HepG2 (cell line): Measurements from ENCODE around the gene KCNQ1OT1. TPM values are rescaled to one million over a fixed set of nuclear protein-coding genes. Genes with fewer than 3 reads are reported as not detected.

ENCODE experiments used
- ATAC-seq: fragments of 200-7000 bp; cut with Tn5 transposase; 3 replicates; pipeline ENCODE4 v1.9.1; 2020; ENCODE audit warnings: mild to moderate bottlenecking, moderate library complexity
- Bru-seq: library from RNA; stranded (reverse); fragments of 400-500 nt; gene quantifications from one replicate; lab custom pipeline; 2021; lab: Mats Ljungman, UMichigan
- BruChase-seq, 2 experiments: library from RNA; stranded (reverse); fragments of 400-500 nt; gene quantifications; one replicate each; lab custom pipeline; 2021; lab: Mats Ljungman, UMichigan
- BruUV-seq: library from RNA; stranded (reverse); fragments of 400-500 nt; replicated peaks from 2 replicates; lab custom pipeline; 2021; lab: Mats Ljungman, UMichigan
- CTCF ChIA-PET: fragments of 300-600 bp; formaldehyde crosslinking; extraction: SDS; loops from one replicate; lab custom pipeline; 2021; ENCODE audit warnings: low total read pairs, inconsistent platforms, low intra/inter-chr PET ratio; lab: Yijun Ruan, JAX
- POLR2A ChIA-PET: fragments of 350-600 bp; sonication (Branson Sonifier 250); formaldehyde crosslinking; loops from one replicate; lab custom pipeline; 2020; ENCODE audit warnings: antibody characterized with exemption, inconsistent platforms; lab: Yijun Ruan, JAX
- DNase-seq: peaks from one replicate; pipeline ENCODE4 v3.0.0-alpha.2; 2015; ENCODE audit warnings: low spot score
- FAIRE-seq: peaks from 3 replicates; lab custom pipeline; 2011; peaks lifted over from hg19 to GRCh38; lab: Jason Lieb, UNC
- H2AFZ ChIP-seq: one replicate; pipeline ENCODE4 v1.6.1; 2011; ENCODE audit warnings: low read length, inconsistent platforms
- H3K27ac ChIP-seq: fragments of 300-600 bp; 3 replicates; pipeline ENCODE4 v1.8.0; 2011; ENCODE audit warnings: mixed run types, mild to moderate bottlenecking, mixed read lengths, low read length, inconsistent platforms; ENCODE audit not compliant: insufficient read depth; ENCODE audit errors: extremely low read length
- H3K27me3 ChIP-seq, 2 experiments: fragments of 200-600 bp in 1 of 2; 2 replicates in 1 of 2; 3 replicates in 1 of 2; pipeline versions ENCODE4 v1.6.0 to v1.8.0; 2011; ENCODE audit warnings: low read length in 2 of 2, mild to moderate bottlenecking in 2 of 2, moderate library complexity in 2 of 2, inconsistent platforms in 1 of 2; ENCODE audit not compliant: insufficient read depth in 2 of 2, control insufficient read depth in 1 of 2
- H3K36me3 ChIP-seq, 2 experiments: fragments of 200-600 bp in 1 of 2; replicated peaks in 1 of 2; 2 replicates in 1 of 2; 3 replicates in 1 of 2; pipeline versions ENCODE4 v1.5.1 to v1.8.0; 2011; ENCODE audit warnings: low read length in 2 of 2, inconsistent platforms in 1 of 2; ENCODE audit not compliant: insufficient read depth in 2 of 2, control insufficient read depth in 1 of 2
- H3K4me1 ChIP-seq: 2 replicates; pipeline ENCODE4 v1.5.1; 2012; ENCODE audit warnings: low read length, inconsistent platforms; ENCODE audit not compliant: insufficient read depth
- H3K4me2 ChIP-seq: 2 replicates; pipeline ENCODE4 v1.6.0; 2011; ENCODE audit warnings: low read depth, low read length, inconsistent platforms
- H3K4me3 ChIP-seq, 3 experiments: fragments of 200-600 bp in 1 of 3; sonication (generic), shearing (Covaris generic) in 1 of 3; replicated peaks in 1 of 3; 2 replicates each; pipeline ENCODE4 v1.5.1; 2011 to 2016; ENCODE audit warnings: low read length in 3 of 3, inconsistent platforms in 2 of 3, low read depth in 2 of 3, mild to moderate bottlenecking in 2 of 3, control low read depth in 1 of 3, mixed read lengths in 1 of 3; ENCODE audit not compliant: insufficient read depth in 1 of 3
- H3K79me2 ChIP-seq: one replicate; pipeline ENCODE4 v1.6.1; 2011; ENCODE audit warnings: low read length, inconsistent platforms; ENCODE audit not compliant: insufficient read depth
- H3K9ac ChIP-seq: 2 replicates; pipeline ENCODE4 v1.6.0; 2011; ENCODE audit warnings: mild to moderate bottlenecking, low read depth, low read length, inconsistent platforms; ENCODE audit not compliant: insufficient read depth
- H3K9me3 ChIP-seq: 2 replicates; pipeline ENCODE4 v1.5.1; 2012; ENCODE audit warnings: mild to moderate bottlenecking, low read length
- H4K20me1 ChIP-seq: 2 replicates; pipeline ENCODE4 v1.6.0; 2011; ENCODE audit warnings: inconsistent platforms, mild to moderate bottlenecking, low read length, moderate library complexity; ENCODE audit not compliant: insufficient read depth
- ATF3 ChIP-seq: sonication (generic); formaldehyde crosslinking; IDR thresholded peaks from 2 replicates; pipeline ENCODE4 v1.4.0; 2020; ENCODE audit warnings: missing genetic modification reagents
- FOXA3 ChIP-seq: IDR thresholded peaks from 2 replicates; pipeline ENCODE4 v1.6.1; 2016; ENCODE audit warnings: missing genetic modification reagents, missing compliant biosample characterization
- REST ChIP-seq, 2 experiments: IDR thresholded peaks; 2 replicates each; pipeline ENCODE4 v1.6.1; 2011 to 2012; ENCODE audit warnings: low read length in 2 of 2, borderline replicate concordance in 1 of 2, low read depth in 1 of 2, mild to moderate bottlenecking in 1 of 2, moderate library complexity in 1 of 2
- ZNF513 ChIP-seq: sonication (generic); formaldehyde crosslinking; conservative IDR thresholded peaks from 2 replicates; pipeline ENCODE4 v1.5.0; 2020; ENCODE audit warnings: missing genetic modification reagents
- ZNF777 ChIP-seq: sonication (generic); formaldehyde crosslinking; IDR thresholded peaks from 2 replicates; pipeline ENCODE4 v1.4.0; 2020; ENCODE audit warnings: missing genetic modification reagents
- WGBS: methylation state at CpG from one replicate; pipeline ENCODE4 v1.1.6; 2017; ENCODE audit warnings: low lambda C conversion rate; 5-methylcytosine and 5-hydroxymethylcytosine counted together
- in situ Hi-C: cut with HindIII; loops from 2 replicates; pipeline ENCODE4 v1.10.0; 2017; ENCODE audit warnings: low pct_unique_long_range_greater_than_20kb; ENCODE audit not compliant: extremely low pct_ligation_motif_present
- intact Hi-C: fragments of 100-400 bp; cut with micrococcal nuclease; formaldehyde crosslinking; loops from one replicate; pipeline ENCODE4 v1.10.0; 2022; ENCODE audit not compliant: unreplicated experiment
- long read RNA-seq, 2 experiments: library from RNA in 1 of 2; library from polyadenylated mRNA in 1 of 2; stranded (forward) in 1 of 2; unstranded in 1 of 2; transcript quantifications; one replicate each; pipeline ENCODE4 v2.0.0, GENCODE V29; 2019 to 2022
- polyA minus RNA-seq, 3 experiments: library from RNA; depleted of rRNA, polyadenylated mRNA; stranded (reverse); fragments of >200 nt; gene quantifications; 2 replicates each; pipeline ENCODE4 v1.2.3, GENCODE V29; 2011; ENCODE audit warnings: low replicate concordance in 1 of 3
- polyA plus RNA-seq, 8 experiments: library from polyadenylated mRNA; depleted of rRNA in 3 of 8; stranded (reverse) in 7 of 8; unstranded in 1 of 8; fragments of >200 nt; fragmentation: Illumina TruSeq in 4 of 8; extraction: Trizol in 4 of 8; gene quantifications; 2 replicates each; pipeline versions ENCODE4 v1.2.1 to v1.2.3, GENCODE V29; 2011 to 2016; ENCODE audit warnings: low read depth in 4 of 8, missing spikeins in 1 of 8, mixed read lengths in 1 of 8; ENCODE audit not compliant: insufficient read depth in 1 of 8
- total RNA-seq, 5 experiments: library from RNA; depleted of rRNA; stranded (reverse); fragments of >200 nt; fragmentation: Illumina TruSeq; extraction: Trizol; gene quantifications; 2 replicates each; pipeline ENCODE4 v1.2.3, GENCODE V29; 2016; ENCODE audit warnings: low read depth in 1 of 5

Gene KCNQ1OT1
- total RNA-seq (2016; rRNA removed; fragmentation: Illumina TruSeq; extraction: Trizol) (2.5 and 18.9 TPM in 2 replicates), polyA plus RNA-seq (2011; rRNA removed) (1.3 TPM in 2 replicates), polyA minus RNA-seq (2011; rRNA and poly(A)+ RNA removed; ENCODE audit: low replicate concordance) (0.05 and 36.1 TPM in 2 replicates), Bru-seq, nascent RNA (percentile 99 among the genes with signal in this experiment), BruChase-seq, experiment 1, labeled RNA remaining after a 6-hour chase (percentile 81 among the genes with signal in this experiment), BruChase-seq, experiment 2, labeled RNA remaining after a 2-hour chase (percentile 99 among the genes with signal in this experiment)
- 0.30 and 0.35 TPM in 2 replicates for total RNA-seq (2016; cell fraction: cytosol; rRNA removed; fragmentation: Illumina TruSeq; extraction: Trizol; ENCODE audit: low read depth)
- 2.0 and 16.5 TPM in 2 replicates for total RNA-seq (2016; cell fraction: insoluble cytoplasmic fraction; rRNA removed; fragmentation: Illumina TruSeq; extraction: Trizol)
- total RNA-seq (2016; cell fraction: membrane; rRNA removed; fragmentation: Illumina TruSeq; extraction: Trizol), result 0.90 and 1.1 TPM in 2 replicates
- total RNA-seq (2016; cell fraction: nucleus; rRNA removed; fragmentation: Illumina TruSeq; extraction: Trizol), result 66.8 and 83.4 TPM in 2 replicates
- 0.05 TPM in 2 replicates for polyA plus RNA-seq (2011; cell fraction: cytosol; rRNA removed)
- polyA plus RNA-seq (2011; cell fraction: nucleus; rRNA removed), result 11.8 and 14.7 TPM in 2 replicates
- polyA plus RNA-seq (2012), result 1.9 and 2.0 TPM in 2 replicates
- 0.01 and 0.02 TPM in 2 replicates for polyA plus RNA-seq (2016; cell fraction: cytosol; fragmentation: Illumina TruSeq; extraction: Trizol; ENCODE audit: low read depth)
- 0.15 and 0.17 TPM in 2 replicates for polyA plus RNA-seq (2016; cell fraction: insoluble cytoplasmic fraction; fragmentation: Illumina TruSeq; extraction: Trizol; ENCODE audit: low read depth)
- polyA plus RNA-seq (2016; cell fraction: membrane; fragmentation: Illumina TruSeq; extraction: Trizol; ENCODE audit: low read depth), result 0.03 and 0.06 TPM in 2 replicates
- 8.4 and 10.5 TPM in 2 replicates for polyA plus RNA-seq (2016; cell fraction: nucleus; fragmentation: Illumina TruSeq; extraction: Trizol; ENCODE audit: insufficient read depth, low read depth)
- polyA minus RNA-seq (2011; cell fraction: cytosol; rRNA and poly(A)+ RNA removed), result 0.79 and 0.97 TPM in 2 replicates
- 112 and 125 TPM in 2 replicates for polyA minus RNA-seq (2011; cell fraction: nucleus; rRNA and poly(A)+ RNA removed)
- long read RNA-seq, experiment 1, full-length matches to known transcripts, result 17 of 19 reads
- long read RNA-seq, experiment 1, partial matches to known transcripts, result 0 of 19 reads
- long read RNA-seq, experiment 1, other reads (novel, unspliced or antisense), result 2 of 19 reads
- long read RNA-seq, experiment 2, result 0 reads

- peak within 1 kb of the TSS; percentile 95 for H3K4me3 ChIP-seq
- no CpG with 5 or more reads among the region's 98 CpGs for WGBS
- H3K79me2 ChIP-seq, result peaks cover 56% of the 10 kb centered on the region
- CTCF ChIA-PET, result interaction anchor here (0.9 kb wide), 1 partner anchor 167 kb away, joined by 3 read pairs; no protein-coding TSS in a partner anchor
- H3K27ac ChIP-seq, result peak within 1 kb of the TSS; percentile 95
- no peaks in the 10 kb centered on the region for H3K9me3 ChIP-seq
- POLR2A ChIA-PET, result interaction anchor here (0.8 to 2.0 kb wide), 31 partner anchors 8 to 489 kb away, joined by 3 to 170 read pairs (median 6); partner anchors contain the start of genes NAP1L4 and TSSC4
- H2AFZ ChIP-seq, result no peak within 1 kb of the TSS
- peak within 1 kb of the TSS; percentile 88 for H3K4me2 ChIP-seq
- FAIRE-seq (peak; percentile 83), ATAC-seq (peak; percentile 90), DNase-seq (peak; percentile 95)
- H4K20me1 ChIP-seq, result peaks cover 45% of the 10 kb centered on the region
- no TSS peak for BruUV-seq
- peaks cover 0 to 3% of the 10 kb centered on the region in 2 experiments; a peak in 2 of 5 replicates for H3K27me3 ChIP-seq
- H3K36me3 ChIP-seq, result peaks cover 2 to 18% of the 10 kb centered on the region in 2 experiments; a peak in 4 of 5 replicates
- peak within 1 kb of the TSS; percentile 100 for H3K9ac ChIP-seq
- in situ Hi-C loops (loop anchor here (5.0 to 10.0 kb wide), 2 partner anchors 33 to 275 kb away; no protein-coding TSS in a partner anchor), intact Hi-C loops (loop anchor here (1.0 kb wide), 1 partner anchor 31 kb away; no protein-coding TSS in a partner anchor)
- peaks cover 57% of the 10 kb centered on the region for H3K4me1 ChIP-seq
- TF ChIP-seq ATF3, result peak; percentile 57; the same call in 1 of the 2 replicates
- TF ChIP-seq ZNF777 (CRISPR knock-in tag), result peak; percentile 73
- TF ChIP-seq ZNF513, result 0 out of 2 replicates have a peak, but pooled peaks have one; percentile 71
- peak; percentile 61 for TF ChIP-seq FOXA3 (CRISPR knock-in tag)
- peak in 1 of 2 experiments; percentile 85; a peak in 2 of 4 replicates for TF ChIP-seq REST (IDR thresholded peaks at IDR 0.05; ENCODE audit: borderline replicate concordance in 1 of 2, low read depth in 1 of 2, low read length in 2 of 2)
Observed at GRCh38 chr11:2699531-2700414, at the start of gene KCNQ1OT1. TSS of gene KCNQ1OT1 (minus strand) at chr11:2699994.
